ENCODE results near the gene OR14J1. TPM values are rescaled to one million over a fixed set of nuclear protein-coding genes. Genes with fewer than 3 reads are reported as not detected.

Gene OR14J1
- not detected for total RNA-seq

- no peak within 1 kb of the TSS for H3K27ac ChIP-seq
- H3K36me3 ChIP-seq = no peaks in the 10 kb centered on the region
- no peaks in the 10 kb centered on the region for H3K9me3 ChIP-seq
- H3K4me3 ChIP-seq = no peak within 1 kb of the TSS
- DNase-seq (ENCODE audit: low spot score) = no peak
- ATAC-seq (ENCODE audit: insufficient number of reproducible peaks, low FRiP score, low read depth) = no peak
- TF ChIP-seq CTCF (IDR thresholded peaks at IDR 0.05) = no peak
- no peaks in the 10 kb centered on the region for H3K27me3 ChIP-seq (replicated peaks; ENCODE audit: insufficient read depth)
- H3K4me1 ChIP-seq (ENCODE audit: control insufficient read depth in 1 of 2, low read depth in 2 of 2) = no peaks in the 10 kb centered on the region
Measured at GRCh38 chr6:29301316-29301715, at the start of gene OR14J1. Gene OR14J1, plus strand, starts transcription at chr6:29301701. Its CDS starts 4,989 bp downstream, at chr6:29306690.

- H3K36me3 ChIP-seq = no peaks in the 10 kb centered on the region
- no peaks in the 10 kb centered on the region for H3K4me1 ChIP-seq (ENCODE audit: control insufficient read depth in 1 of 2, low read depth in 2 of 2)
- no peak overlapping the region for H3K27ac ChIP-seq
- TF ChIP-seq CTCF (IDR thresholded peaks at IDR 0.05) = no peak
- H3K27me3 ChIP-seq (replicated peaks; ENCODE audit: insufficient read depth) = no peaks in the 10 kb centered on the region
- H3K4me3 ChIP-seq = no peak overlapping the region
- DNase-seq (ENCODE audit: low spot score) = no peak
- ATAC-seq (ENCODE audit: insufficient number of reproducible peaks, low FRiP score, low read depth) = no peak
- no peaks in the 10 kb centered on the region for H3K9me3 ChIP-seq
Measured at GRCh38 chr6:29251736-29252135, 49.8 kb upstream of the OR14J1 start.

- Histone ChIP-seq H3K27me3 (replicated peaks; ENCODE audit: insufficient read depth) (no peaks in the 10 kb centered on the region), H3K27ac (no peak overlapping the region), H3K4me1 (ENCODE audit: control insufficient read depth in 1 of 2, low read depth in 2 of 2) (no peaks in the 10 kb centered on the region), H3K36me3 (no peaks in the 10 kb centered on the region), H3K9me3 (no peaks in the 10 kb centered on the region), H3K4me3 (no peak overlapping the region)
- DNase-seq (ENCODE audit: low spot score) (no peak), ATAC-seq (ENCODE audit: insufficient number of reproducible peaks, low FRiP score, low read depth) (no peak)
- no peak for TF ChIP-seq CTCF (IDR thresholded peaks at IDR 0.05)
Measured at GRCh38 chr6:29255530-29255929, 46.0 kb upstream of the OR14J1 start.

GRCh38 chr6:29259721-29260120 lies 41.8 kb upstream of the OR14J1 start:
- Histone ChIP-seq H3K9me3 (no peaks in the 10 kb centered on the region), H3K4me3 (no peak overlapping the region), H3K27ac (no peak overlapping the region), H3K4me1 (ENCODE audit: control insufficient read depth in 1 of 2, low read depth in 2 of 2) (no peaks in the 10 kb centered on the region), H3K36me3 (no peaks in the 10 kb centered on the region), H3K27me3 (replicated peaks; ENCODE audit: insufficient read depth) (no peaks in the 10 kb centered on the region)
- DNase-seq (ENCODE audit: low spot score) = no peak
- no peak for TF ChIP-seq CTCF (IDR thresholded peaks at IDR 0.05)
- no peak for ATAC-seq (ENCODE audit: insufficient number of reproducible peaks, low FRiP score, low read depth)

- H3K4me1 ChIP-seq (ENCODE audit: control insufficient read depth in 1 of 2, low read depth in 2 of 2) = no peaks in the 10 kb centered on the region
- H3K36me3 ChIP-seq = no peaks in the 10 kb centered on the region
- no peak overlapping the region for H3K27ac ChIP-seq
- no peak for TF ChIP-seq CTCF (IDR thresholded peaks at IDR 0.05)
- H3K9me3 ChIP-seq = no peaks in the 10 kb centered on the region
- no peaks in the 10 kb centered on the region for H3K27me3 ChIP-seq (replicated peaks; ENCODE audit: insufficient read depth)
- DNase-seq (ENCODE audit: low spot score) (no peak), ATAC-seq (ENCODE audit: insufficient number of reproducible peaks, low FRiP score, low read depth) (no peak)
- H3K4me3 ChIP-seq = no peak overlapping the region
Measured at GRCh38 chr6:29263001-29263400, 38.5 kb upstream of the OR14J1 start.
